PC-9 (cell line): ENCODE measurements around the gene CCDC68.

Experiments used
- CTCF ChIP-seq: fragments of 200-600 bp; sonication (generic); conservative IDR thresholded peaks from 2 replicates; pipeline ENCODE4 v1.6.1; 2017; ENCODE audit warnings: mixed run types, antibody characterized with exemption, mild to moderate bottlenecking, moderate library complexity
- EZH2 ChIP-seq: fragments of 200-600 bp; sonication (generic); IDR thresholded peaks from 2 replicates; pipeline ENCODE4 v1.8.0; 2017; ENCODE audit warnings: antibody characterized with exemption, low read depth

GRCh38 chr18:54914816-54915215 is 44.4 kb downstream of the CCDC68 start:
- TF ChIP-seq EZH2, result no peak
- no peak for TF ChIP-seq CTCF
